ENCODE data around the gene OTULIN. TPM values are rescaled to one million over a fixed set of nuclear protein-coding genes. Genes with fewer than 3 reads are reported as not detected.

The OTULIN gene
- total and polyA plus RNA-seq, 2 of the 8 experiments (the other 6 are each of a cell fraction or from before 2014, with no cell fraction given): 5.2 to 34.8 TPM

DNA sequence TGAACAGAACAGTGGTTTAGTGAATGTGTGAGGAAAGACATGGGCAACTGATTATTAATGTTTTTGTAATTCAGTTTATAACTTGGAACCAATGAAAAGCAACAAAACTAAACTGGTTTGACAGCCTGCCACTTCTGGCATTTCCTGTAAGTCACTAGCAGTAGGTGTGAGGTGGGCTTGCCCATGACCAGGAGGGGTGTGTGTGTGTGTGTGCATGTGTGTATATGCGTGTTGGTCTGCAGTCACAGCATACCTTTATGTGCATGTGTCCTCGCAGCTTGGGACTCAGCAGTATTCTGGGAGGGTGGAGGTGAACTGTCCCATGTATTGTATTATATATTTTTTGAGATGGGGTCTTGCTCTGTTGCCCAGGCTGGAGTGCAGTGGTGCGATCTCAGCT is 32.3 kb downstream of the OTULIN start:
- no peak overlapping the region for H3K4me2 ChIP-seq (ENCODE audit: insufficient read depth in 1 of 2, low read depth in 2 of 2, low read length in 2 of 2)
- TF ChIP-seq RNF2 (IDR thresholded peaks at IDR 0.05; ENCODE audit: borderline replicate concordance, low read depth, low read length, missing control alignments, poor library complexity, severe bottlenecking): no peak
- no peak for TF ChIP-seq SRF (IDR thresholded peaks at IDR 0.05; ENCODE audit: low read depth, low read length)
- TF ChIP-seq ZNF274 (IDR thresholded peaks at IDR 0.05; ENCODE audit: borderline replicate concordance, extremely low read depth, low read length): no peak
- no peak for TF ChIP-seq TCF12 (IDR thresholded peaks at IDR 0.05; ENCODE audit: low read depth, low read length)
- TF ChIP-seq CBX8 (IDR thresholded peaks at IDR 0.05; ENCODE audit: borderline replicate concordance, low read depth, low read length): no peak
- no peak for TF ChIP-seq TAF7 (optimal IDR thresholded peaks at IDR 0.05; ENCODE audit: borderline replicate concordance, low read depth, low read length)
- no peak for TF ChIP-seq TEAD4 (IDR thresholded peaks at IDR 0.05; ENCODE audit: low read depth, low read length)
- no peak overlapping the region for H3K14ac ChIP-seq (ENCODE audit: insufficient read length)
- peaks cover 0 to 2% of the 10 kb centered on the region in 2 experiments for H4K20me1 ChIP-seq (replicated peaks in 1 of 2; ENCODE audit: control insufficient read depth in 1 of 2, insufficient read depth in 2 of 2, low read length in 2 of 2)
- no peak overlapping the region for H3K4ac ChIP-seq (replicated peaks; ENCODE audit: insufficient read length, low read depth, low read length)
- H3K36me3 ChIP-seq (ENCODE audit: control insufficient read depth in 2 of 4, insufficient read depth in 4 of 4, low read length in 3 of 4): peaks cover 0 to 19% (median 7%) of the 10 kb centered on the region in 4 experiments; a peak in 6 of 8 replicates
- H4K5ac ChIP-seq (ENCODE audit: insufficient read length, low read depth, low read length): no peak overlapping the region
- POLR2A ChIA-PET (ENCODE audit: partially characterized antibody): no interaction called here
- no peaks in the 10 kb centered on the region for H3K79me1 ChIP-seq (ENCODE audit: low read depth, low read length)
- CTCF ChIA-PET (ENCODE audit: partially characterized antibody): interaction anchor here (0.6 to 1.3 kb wide), 2 partner anchors 250 to 1622 kb away, joined by 3 read pairs; no protein-coding TSS in a partner anchor
- H2AFZ ChIP-seq (ENCODE audit: low read length): no peak overlapping the region
- H3K27me3 ChIP-seq (replicated peaks in 1 of 4; ENCODE audit: control insufficient read depth in 3 of 4, extremely low read depth in 1 of 4, insufficient read depth in 3 of 4, low read length in 3 of 4): no peaks in the 10 kb centered on the region
- peak overlapping the region; percentile 10; the same call in 1 of the 2 replicates for H2BK15ac ChIP-seq (ENCODE audit: low read length)
- no peak overlapping the region for H2BK20ac ChIP-seq (ENCODE audit: low read length)
- H3K9me3 ChIP-seq (ENCODE audit: insufficient read depth in 2 of 2, low read depth in 1 of 2, low read length in 1 of 2): no peaks in the 10 kb centered on the region
- H3K4me1 ChIP-seq (replicated peaks in 1 of 4; ENCODE audit: control insufficient read depth in 3 of 4, insufficient read depth in 4 of 4, low read length in 3 of 4): peaks cover 0 to 6% (median 0%) of the 10 kb centered on the region in 4 experiments; a peak in 1 of 7 replicates
- WGBS, 2 experiments (ENCODE audit: extremely low coverage in 1 of 2, insufficient coverage in 1 of 2, insufficient read length in 1 of 2, insufficient replicate concordance in 2 of 2, low coverage in 1 of 2, low lambda C conversion rate in 2 of 2, missing lambda C conversion rate in 1 of 2): 100% methylated on average over 3 of the region's 3 CpGs; no CpG with 5 or more reads in 1 of the 2 experiments
- H3K79me2 ChIP-seq (ENCODE audit: control insufficient read depth in 1 of 2, insufficient read depth in 2 of 2, low read length in 2 of 2): no peaks in the 10 kb centered on the region
- H3K23ac ChIP-seq (ENCODE audit: insufficient read length): no peak overlapping the region
- no peak overlapping the region for H2BK5ac ChIP-seq (ENCODE audit: low read depth, low read length)
- H2AK5ac ChIP-seq (ENCODE audit: low read depth, low read length): no peak overlapping the region; the same call in 1 of the 2 replicates
- H2BK120ac ChIP-seq (replicated peaks; ENCODE audit: low read depth, low read length): no peak overlapping the region
- no peak overlapping the region for H4K91ac ChIP-seq (replicated peaks; ENCODE audit: insufficient read length, low read length)
- no peak for FAIRE-seq
- no peak overlapping the region for H3K18ac ChIP-seq (ENCODE audit: extremely low read depth, low read length)
- H3K27ac ChIP-seq (ENCODE audit: low read depth, low read length): no peak overlapping the region
- no peak overlapping the region; the same call in 1 of the 2 replicates for H2BK12ac ChIP-seq (ENCODE audit: low read depth, low read length)
- DNase-seq (ENCODE audit: low read depth in 1 of 2, low spot score in 2 of 2): no peak
- no peaks in the 10 kb centered on the region for H3K23me2 ChIP-seq (ENCODE audit: low read depth, low read length)
- H3K56ac ChIP-seq (replicated peaks; ENCODE audit: insufficient read length, low read depth, low read length): no peak overlapping the region
- H3K9ac ChIP-seq (replicated peaks in 1 of 4; ENCODE audit: extremely low read depth in 1 of 4, low read depth in 3 of 4, low read length in 3 of 4): no peak overlapping the region
- no peak overlapping the region for H3K4me3 ChIP-seq (ENCODE audit: extremely low read depth in 1 of 4, insufficient read depth in 2 of 4, low read depth in 3 of 4, low read length in 4 of 4)
- H4K8ac ChIP-seq (ENCODE audit: extremely low read depth, insufficient read depth, low read length): no peak overlapping the region
